ENCODE measurements around the gene SLC22A6.
A peak's percentile ranks its signal among the peaks of the same experiment; 100 is the strongest.

The SLC22A6 gene, protein sequence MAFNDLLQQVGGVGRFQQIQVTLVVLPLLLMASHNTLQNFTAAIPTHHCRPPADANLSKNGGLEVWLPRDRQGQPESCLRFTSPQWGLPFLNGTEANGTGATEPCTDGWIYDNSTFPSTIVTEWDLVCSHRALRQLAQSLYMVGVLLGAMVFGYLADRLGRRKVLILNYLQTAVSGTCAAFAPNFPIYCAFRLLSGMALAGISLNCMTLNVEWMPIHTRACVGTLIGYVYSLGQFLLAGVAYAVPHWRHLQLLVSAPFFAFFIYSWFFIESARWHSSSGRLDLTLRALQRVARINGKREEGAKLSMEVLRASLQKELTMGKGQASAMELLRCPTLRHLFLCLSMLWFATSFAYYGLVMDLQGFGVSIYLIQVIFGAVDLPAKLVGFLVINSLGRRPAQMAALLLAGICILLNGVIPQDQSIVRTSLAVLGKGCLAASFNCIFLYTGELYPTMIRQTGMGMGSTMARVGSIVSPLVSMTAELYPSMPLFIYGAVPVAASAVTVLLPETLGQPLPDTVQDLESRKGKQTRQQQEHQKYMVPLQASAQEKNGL

DNA sequence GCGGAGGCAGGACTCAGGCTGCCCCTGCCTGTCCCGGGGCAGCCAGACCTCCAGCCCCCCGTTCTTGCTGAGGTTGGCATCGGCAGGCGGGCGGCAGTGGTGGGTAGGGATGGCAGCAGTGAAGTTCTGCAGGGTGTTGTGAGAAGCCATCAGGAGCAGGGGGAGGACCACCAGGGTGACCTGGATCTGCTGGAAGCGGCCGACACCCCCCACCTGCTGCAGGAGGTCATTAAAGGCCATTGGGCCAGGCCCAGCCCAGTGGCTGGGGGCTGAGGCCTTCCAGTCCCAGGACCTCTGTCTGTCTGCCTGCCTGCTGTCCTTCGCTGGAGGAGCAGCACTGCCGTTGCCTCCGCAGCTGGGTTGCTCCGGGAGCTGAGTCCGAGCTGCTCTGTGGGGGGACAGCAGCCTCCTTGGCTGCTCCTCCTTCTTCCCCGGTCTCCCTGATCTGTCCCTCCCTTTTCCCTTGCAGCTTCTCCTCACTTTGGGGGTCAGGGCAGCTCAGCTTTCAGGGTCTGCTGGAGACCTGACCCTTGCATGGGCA, at the start of gene SLC22A6:
Gene SLC22A6, minus strand, starts transcription at position 517 of the 541 bp plus-strand sequence. Its CDS starts 277 bp downstream, at position 240.
- H3K9me2 ChIP-seq (replicated peaks; ENCODE audit: insufficient read depth, low read length), result no peaks in the 10 kb centered on the region
- no peak within 1 kb of the TSS for H3K4me2 ChIP-seq (ENCODE audit: low read depth, low read length, poor library complexity, severe bottlenecking)
- H3K36me3 ChIP-seq (ENCODE audit: low read length), result no peaks in the 10 kb centered on the region
- H3F3A ChIP-seq (ENCODE audit: insufficient read depth), result no peaks in the 10 kb centered on the region
- no peaks in the 10 kb centered on the region for H3K27me3 ChIP-seq (ENCODE audit: low read length)
- H3K4me3 ChIP-seq (ENCODE audit: insufficient read depth, low read length, poor library complexity, severe bottlenecking), result no peak within 1 kb of the TSS
- H3K9me3 ChIP-seq (ENCODE audit: insufficient read depth, low read length), result no peaks in the 10 kb centered on the region
- no peak within 1 kb of the TSS for H3K27ac ChIP-seq (ENCODE audit: low read depth, low read length)
- H2AFZ ChIP-seq (ENCODE audit: low read depth, low read length, severe bottlenecking), result no peak within 1 kb of the TSS
- no peaks in the 10 kb centered on the region for H3K79me2 ChIP-seq (ENCODE audit: insufficient read depth, low read length)
- TF ChIP-seq EZH2phosphoT487 (conservative IDR thresholded peaks at IDR 0.05; ENCODE audit: low read length) (no peak), CTCF (IDR thresholded peaks at IDR 0.05; ENCODE audit: insufficient read depth, low read length, poor library complexity, severe bottlenecking) (no peak)
- H4K20me1 ChIP-seq (ENCODE audit: low read depth, low read length), result no peaks in the 10 kb centered on the region
- no peak within 1 kb of the TSS for H3K9ac ChIP-seq (ENCODE audit: low read length)

DNA sequence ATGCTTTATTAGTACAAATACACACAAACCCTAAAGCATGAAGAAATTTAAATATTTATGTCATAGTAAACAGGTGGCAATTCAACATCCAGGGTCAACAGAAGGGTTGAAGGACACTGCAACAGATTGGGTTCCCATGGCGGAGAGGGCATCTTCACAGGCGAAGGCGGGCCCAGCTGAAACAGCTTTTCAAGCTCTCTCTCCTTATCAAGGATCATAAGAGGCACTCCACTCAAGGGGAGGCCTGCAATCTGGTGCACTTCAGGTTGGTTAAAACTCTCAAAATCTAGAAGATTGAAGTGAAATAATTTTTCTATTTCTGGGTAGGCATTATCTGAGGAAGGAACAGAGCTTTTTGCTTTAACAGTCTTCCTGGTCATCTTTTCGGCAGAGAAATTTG, 47.7 kb upstream of the SLC22A6 start:
- no peaks in the 10 kb centered on the region for H3K27me3 ChIP-seq (ENCODE audit: low read length)
- no peaks in the 10 kb centered on the region for H3K79me2 ChIP-seq (ENCODE audit: insufficient read depth, low read length)
- no peak overlapping the region for H3K27ac ChIP-seq (ENCODE audit: low read depth, low read length)
- H2AFZ ChIP-seq (ENCODE audit: low read depth, low read length, severe bottlenecking), result no peak overlapping the region
- H3K9me2 ChIP-seq (replicated peaks; ENCODE audit: insufficient read depth, low read length), result no peaks in the 10 kb centered on the region
- no peak overlapping the region for H3K4me3 ChIP-seq (ENCODE audit: insufficient read depth, low read length, poor library complexity, severe bottlenecking)
- H3K9me3 ChIP-seq (ENCODE audit: insufficient read depth, low read length), result no peaks in the 10 kb centered on the region
- H3K9ac ChIP-seq (ENCODE audit: low read length), result no peak overlapping the region
- H3K36me3 ChIP-seq (ENCODE audit: low read length), result no peaks in the 10 kb centered on the region
- H4K20me1 ChIP-seq (ENCODE audit: low read depth, low read length), result no peaks in the 10 kb centered on the region
- no peak for TF ChIP-seq EZH2phosphoT487 (conservative IDR thresholded peaks at IDR 0.05; ENCODE audit: low read length)
- no peak for TF ChIP-seq CTCF (IDR thresholded peaks at IDR 0.05; ENCODE audit: insufficient read depth, low read length, poor library complexity, severe bottlenecking)
- no peaks in the 10 kb centered on the region for H3F3A ChIP-seq (ENCODE audit: insufficient read depth)
- H3K4me2 ChIP-seq (ENCODE audit: low read depth, low read length, poor library complexity, severe bottlenecking), result no peak overlapping the region

- peak; percentile 99 for TF ChIP-seq CTCF (IDR thresholded peaks at IDR 0.05; ENCODE audit: insufficient read depth, low read length, poor library complexity, severe bottlenecking)
- TF ChIP-seq EZH2phosphoT487 (conservative IDR thresholded peaks at IDR 0.05; ENCODE audit: low read length), result no peak
- Histone ChIP-seq H3K9me2 (replicated peaks; ENCODE audit: insufficient read depth, low read length) (no peaks in the 10 kb centered on the region), H3K4me2 (ENCODE audit: low read depth, low read length, poor library complexity, severe bottlenecking) (no peak overlapping the region), H2AFZ (ENCODE audit: low read depth, low read length, severe bottlenecking) (no peak overlapping the region), H3K79me2 (ENCODE audit: insufficient read depth, low read length) (no peaks in the 10 kb centered on the region), H3F3A (ENCODE audit: insufficient read depth) (no peaks in the 10 kb centered on the region), H3K9ac (ENCODE audit: low read length) (no peak overlapping the region), H3K4me3 (ENCODE audit: insufficient read depth, low read length, poor library complexity, severe bottlenecking) (no peak overlapping the region), H3K27ac (ENCODE audit: low read depth, low read length) (no peak overlapping the region), H3K9me3 (ENCODE audit: insufficient read depth, low read length) (no peaks in the 10 kb centered on the region), H4K20me1 (ENCODE audit: low read depth, low read length) (no peaks in the 10 kb centered on the region), H3K36me3 (ENCODE audit: low read length) (no peaks in the 10 kb centered on the region), H3K27me3 (ENCODE audit: low read length) (no peaks in the 10 kb centered on the region)
Measured at GRCh38 chr11:63023841-63024648, 39.3 kb upstream of the SLC22A6 start.
